ENCODE results near the gene MCF2L2.

MCF2L2 gene

DNA sequence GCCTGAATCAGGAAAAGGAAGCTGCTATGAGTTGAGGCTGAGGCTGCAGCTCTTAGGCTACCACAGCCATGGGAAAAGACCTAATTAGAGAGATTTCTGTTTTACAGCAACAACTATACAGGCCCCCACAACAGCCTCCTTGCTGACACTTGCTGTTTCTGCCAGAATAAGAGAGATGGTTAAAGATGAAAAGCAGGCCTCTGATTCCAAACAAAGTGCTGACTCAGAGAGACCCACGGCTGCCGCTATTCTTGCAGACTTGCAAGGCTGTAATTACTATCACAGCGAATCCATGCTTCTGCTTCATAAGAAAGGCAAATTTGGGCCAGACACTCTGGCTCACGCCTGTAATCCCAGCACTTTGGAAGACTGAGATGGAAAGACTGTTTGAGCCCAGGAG lies 41.8 kb downstream of the MCF2L2 start:
- no peak overlapping the region for H3K9ac ChIP-seq

DNA sequence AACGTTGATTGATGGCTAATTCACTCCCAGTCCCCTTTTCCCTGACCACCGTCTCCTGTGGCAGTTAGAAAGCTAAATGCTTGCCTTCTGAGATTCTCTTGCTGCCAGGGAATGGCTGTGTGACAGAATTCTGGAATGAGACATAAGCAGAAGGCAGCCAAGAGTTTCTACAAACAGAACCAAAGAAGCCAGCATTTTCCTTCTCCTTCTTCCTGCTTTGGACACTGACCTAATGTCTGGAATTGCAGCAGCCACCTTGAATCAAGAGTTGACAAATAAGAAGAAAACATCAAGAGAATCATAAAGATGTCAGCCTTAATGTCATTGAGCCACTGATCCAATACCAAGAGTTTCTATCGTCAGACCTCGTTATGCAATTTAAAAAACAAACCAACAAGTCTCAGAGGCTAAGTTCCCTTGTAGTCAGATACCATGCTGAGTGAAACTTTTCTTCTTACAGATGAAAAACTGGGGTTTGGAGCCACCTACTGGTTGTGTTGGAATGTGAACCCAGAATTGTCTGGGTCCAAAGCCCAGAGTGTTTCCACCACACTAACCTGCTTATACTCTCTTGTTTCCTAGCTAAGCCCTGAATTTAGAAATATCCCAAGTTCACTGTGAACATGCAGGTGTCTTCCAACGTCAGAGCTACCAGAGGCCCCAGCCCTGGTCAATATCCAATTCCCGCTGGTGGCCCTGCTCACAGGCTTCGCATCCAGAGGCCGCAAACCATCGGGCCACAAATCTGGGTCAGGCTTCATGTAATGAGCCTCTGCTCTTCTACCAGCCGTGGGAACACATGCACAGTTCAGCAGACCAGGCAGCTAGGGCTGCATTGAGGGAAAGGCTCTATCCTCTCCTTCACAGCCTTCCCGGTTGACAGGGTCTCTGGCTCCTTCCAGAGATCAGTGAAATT lies 42.5 kb downstream of the MCF2L2 start:
- Histone ChIP-seq H3K4me2 (no peak overlapping the region), H3K4me1 (ENCODE audit: low read depth, poor library complexity, severe bottlenecking) (peaks cover 4% of the 10 kb centered on the region), H3K4me3 (IDR thresholded peaks at IDR 0.05; ENCODE audit: insufficient read depth, low read depth, low read length) (no peak overlapping the region), H3K27ac (no peak overlapping the region), H3K79me2 (ENCODE audit: insufficient read depth, low read depth) (no peaks in the 10 kb centered on the region), H3K36me3 (ENCODE audit: insufficient read depth) (no peaks in the 10 kb centered on the region), H2AFZ (ENCODE audit: low read depth) (no peak overlapping the region), H3K27me3 (ENCODE audit: insufficient read depth, low read depth) (no peaks in the 10 kb centered on the region), H4K20me1 (ENCODE audit: insufficient read depth) (no peaks in the 10 kb centered on the region), H3K9ac (no peak overlapping the region)
- TF ChIP-seq, protein P1, sequence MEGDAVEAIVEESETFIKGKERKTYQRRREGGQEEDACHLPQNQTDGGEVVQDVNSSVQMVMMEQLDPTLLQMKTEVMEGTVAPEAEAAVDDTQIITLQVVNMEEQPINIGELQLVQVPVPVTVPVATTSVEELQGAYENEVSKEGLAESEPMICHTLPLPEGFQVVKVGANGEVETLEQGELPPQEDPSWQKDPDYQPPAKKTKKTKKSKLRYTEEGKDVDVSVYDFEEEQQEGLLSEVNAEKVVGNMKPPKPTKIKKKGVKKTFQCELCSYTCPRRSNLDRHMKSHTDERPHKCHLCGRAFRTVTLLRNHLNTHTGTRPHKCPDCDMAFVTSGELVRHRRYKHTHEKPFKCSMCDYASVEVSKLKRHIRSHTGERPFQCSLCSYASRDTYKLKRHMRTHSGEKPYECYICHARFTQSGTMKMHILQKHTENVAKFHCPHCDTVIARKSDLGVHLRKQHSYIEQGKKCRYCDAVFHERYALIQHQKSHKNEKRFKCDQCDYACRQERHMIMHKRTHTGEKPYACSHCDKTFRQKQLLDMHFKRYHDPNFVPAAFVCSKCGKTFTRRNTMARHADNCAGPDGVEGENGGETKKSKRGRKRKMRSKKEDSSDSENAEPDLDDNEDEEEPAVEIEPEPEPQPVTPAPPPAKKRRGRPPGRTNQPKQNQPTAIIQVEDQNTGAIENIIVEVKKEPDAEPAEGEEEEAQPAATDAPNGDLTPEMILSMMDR (conservative IDR thresholded peaks at IDR 0.05; ENCODE audit: low read depth, low read length) = peak; percentile 92

More for the DNA sequence above, 41.8 kb downstream of the MCF2L2 start:
- Histone ChIP-seq H3K4me3 (IDR thresholded peaks at IDR 0.05; ENCODE audit: insufficient read depth, low read depth, low read length) (no peak overlapping the region), H3K4me2 (no peak overlapping the region), H2AFZ (ENCODE audit: low read depth) (no peak overlapping the region), H3K36me3 (ENCODE audit: insufficient read depth) (no peaks in the 10 kb centered on the region), H3K27ac (no peak overlapping the region), H3K4me1 (ENCODE audit: low read depth, poor library complexity, severe bottlenecking) (peaks cover 4% of the 10 kb centered on the region), H3K79me2 (ENCODE audit: insufficient read depth, low read depth) (no peaks in the 10 kb centered on the region), H3K27me3 (ENCODE audit: insufficient read depth, low read depth) (no peaks in the 10 kb centered on the region), H4K20me1 (ENCODE audit: insufficient read depth) (no peaks in the 10 kb centered on the region)
- TF ChIP-seq, protein P1 (conservative IDR thresholded peaks at IDR 0.05; ENCODE audit: low read depth, low read length) = no peak

DNA sequence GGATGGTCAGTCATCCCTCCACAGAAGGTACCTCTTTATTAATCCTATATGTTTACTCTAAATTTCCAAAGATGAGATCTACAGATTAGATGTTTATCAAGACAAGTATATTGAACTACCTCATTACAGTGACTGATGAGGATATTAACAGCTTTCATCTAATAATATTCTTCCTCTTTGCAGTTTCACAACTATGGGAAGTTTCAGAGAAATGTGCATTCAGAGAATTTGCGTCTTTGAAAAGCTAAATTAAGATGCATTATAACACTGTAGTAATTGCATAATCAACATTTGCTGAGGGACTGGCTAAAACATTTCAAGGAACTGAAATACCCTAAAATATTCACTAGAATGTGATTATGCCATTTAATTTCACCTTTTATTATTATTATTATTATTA lies 46.7 kb downstream of the MCF2L2 start:
- no peaks in the 10 kb centered on the region for H3K79me2 ChIP-seq (ENCODE audit: insufficient read depth, low read depth)
- no peaks in the 10 kb centered on the region for H3K36me3 ChIP-seq (ENCODE audit: insufficient read depth)
- TF ChIP-seq, protein P1 (conservative IDR thresholded peaks at IDR 0.05; ENCODE audit: low read depth, low read length) = no peak
- no peaks in the 10 kb centered on the region for H4K20me1 ChIP-seq (ENCODE audit: insufficient read depth)
- no peaks in the 10 kb centered on the region for H3K27me3 ChIP-seq (ENCODE audit: insufficient read depth, low read depth)
- no peak overlapping the region for H2AFZ ChIP-seq (ENCODE audit: low read depth)
- H3K27ac ChIP-seq = no peak overlapping the region
- no peak overlapping the region for H3K9ac ChIP-seq
- H3K4me2 ChIP-seq = no peak overlapping the region
- H3K4me1 ChIP-seq (ENCODE audit: low read depth, poor library complexity, severe bottlenecking) = peaks cover 4% of the 10 kb centered on the region
- H3K4me3 ChIP-seq (IDR thresholded peaks at IDR 0.05; ENCODE audit: insufficient read depth, low read depth, low read length) = no peak overlapping the region

DNA sequence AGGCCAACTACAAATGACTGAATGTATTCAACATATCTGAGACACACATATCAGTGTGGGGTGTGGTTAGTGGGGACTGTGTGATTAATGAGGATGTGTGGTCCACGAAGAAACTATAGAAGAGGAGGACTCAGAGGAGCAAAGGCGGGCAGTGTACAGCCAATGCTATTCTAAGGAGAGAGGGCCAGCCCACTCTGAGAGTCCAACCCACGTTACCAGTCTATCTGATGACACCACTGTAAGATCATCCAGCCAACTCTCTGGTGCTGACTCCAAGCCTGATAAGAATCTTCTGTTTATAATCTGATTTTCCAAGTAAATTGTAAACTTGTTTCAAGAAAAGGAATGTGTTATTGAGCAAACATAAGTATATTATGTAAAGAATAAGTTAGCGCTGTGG lies 47.2 kb downstream of the MCF2L2 start:
- Histone ChIP-seq H2AFZ (ENCODE audit: low read depth) (no peak overlapping the region), H3K36me3 (ENCODE audit: insufficient read depth) (no peaks in the 10 kb centered on the region), H3K27me3 (ENCODE audit: insufficient read depth, low read depth) (no peaks in the 10 kb centered on the region), H3K4me3 (IDR thresholded peaks at IDR 0.05; ENCODE audit: insufficient read depth, low read depth, low read length) (no peak overlapping the region), H3K79me2 (ENCODE audit: insufficient read depth, low read depth) (no peaks in the 10 kb centered on the region), H4K20me1 (ENCODE audit: insufficient read depth) (no peaks in the 10 kb centered on the region), H3K9ac (no peak overlapping the region), H3K4me1 (ENCODE audit: low read depth, poor library complexity, severe bottlenecking) (peaks cover 4% of the 10 kb centered on the region), H3K4me2 (no peak overlapping the region), H3K27ac (no peak overlapping the region)
- TF ChIP-seq, protein P1 (conservative IDR thresholded peaks at IDR 0.05; ENCODE audit: low read depth, low read length) = no peak
